HG02588 (cell line): Measurements from ENCODE around the gene REP15.
"Not testable (repeated sequence)": the region's sequence is repeated elsewhere in the genome, so short reads cannot be mapped to it uniquely, and the experiment has no call there.

ENCODE experiments used
- ATAC-seq: cut with Tn5 transposase; IDR thresholded peaks from one replicate; pipeline ENCODE4 v1.9.1; 2021; ENCODE audit warnings: mild to moderate bottlenecking, moderate library complexity; ENCODE audit not compliant: unreplicated experiment

The REP15 gene, protein sequence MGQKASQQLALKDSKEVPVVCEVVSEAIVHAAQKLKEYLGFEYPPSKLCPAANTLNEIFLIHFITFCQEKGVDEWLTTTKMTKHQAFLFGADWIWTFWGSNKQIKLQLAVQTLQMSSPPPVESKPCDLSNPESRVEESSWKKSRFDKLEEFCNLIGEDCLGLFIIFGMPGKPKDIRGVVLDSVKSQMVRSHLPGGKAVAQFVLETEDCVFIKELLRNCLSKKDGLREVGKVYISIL

DNA sequence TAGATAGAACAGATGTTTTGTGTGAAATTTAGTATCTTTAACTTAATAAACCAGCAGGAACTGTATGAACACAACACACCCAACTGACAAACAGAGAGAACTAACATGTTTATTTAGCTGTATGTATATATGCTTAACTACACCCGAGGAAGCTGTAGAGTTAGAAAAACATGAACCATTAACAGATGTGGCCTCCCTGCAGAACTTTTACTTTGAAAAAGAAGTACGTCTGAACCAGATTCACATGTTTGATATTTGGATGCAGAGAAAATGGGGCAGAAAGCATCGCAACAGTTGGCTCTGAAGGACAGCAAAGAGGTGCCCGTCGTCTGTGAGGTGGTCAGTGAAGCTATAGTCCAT is at the start of gene REP15:
Gene REP15, plus strand, starts transcription at position 155 of the 360 bp plus-strand sequence. Its CDS starts 116 bp downstream, at position 271.
- ATAC-seq, result no peak

DNA sequence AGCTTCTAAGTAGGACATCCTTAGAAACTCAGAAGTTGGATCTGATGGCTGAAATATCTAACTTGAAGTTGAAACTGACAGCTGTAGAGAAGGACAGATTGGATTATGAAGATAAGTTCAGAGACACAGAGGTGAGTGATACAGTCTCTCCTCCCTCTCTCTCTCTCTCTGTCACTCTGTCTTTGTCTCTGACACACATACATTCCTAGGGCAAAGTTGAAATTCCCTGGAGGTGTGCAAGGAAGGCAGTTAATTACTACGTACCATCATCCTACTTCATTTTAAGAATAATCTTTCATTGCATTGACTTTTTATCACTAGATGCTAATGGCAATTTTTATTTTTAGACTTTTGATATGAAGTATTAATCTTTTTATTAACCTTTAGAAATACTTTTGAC is 46.2 kb upstream of the REP15 start:
- ATAC-seq, result no peak

DNA sequence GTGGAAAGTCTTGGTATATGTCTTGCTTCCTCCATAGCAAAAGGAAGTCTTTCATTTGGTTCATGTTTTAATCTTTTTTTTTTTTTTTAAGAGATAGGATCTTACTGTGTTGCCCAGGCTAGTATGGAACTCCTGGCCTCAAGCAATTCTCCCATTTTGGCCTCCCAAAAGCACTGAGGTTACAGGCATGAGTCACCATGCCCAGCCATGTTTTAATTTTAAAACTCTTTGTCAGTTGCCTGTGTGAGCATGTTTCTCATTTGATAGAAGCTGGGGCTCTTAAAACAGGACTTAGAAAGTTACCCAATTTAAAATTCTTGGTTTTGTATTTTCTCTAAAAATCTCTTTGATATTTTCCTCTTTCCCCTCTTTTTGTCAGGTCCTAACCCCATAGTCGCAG is 45.0 kb upstream of the REP15 start:
- no peak for ATAC-seq

DNA sequence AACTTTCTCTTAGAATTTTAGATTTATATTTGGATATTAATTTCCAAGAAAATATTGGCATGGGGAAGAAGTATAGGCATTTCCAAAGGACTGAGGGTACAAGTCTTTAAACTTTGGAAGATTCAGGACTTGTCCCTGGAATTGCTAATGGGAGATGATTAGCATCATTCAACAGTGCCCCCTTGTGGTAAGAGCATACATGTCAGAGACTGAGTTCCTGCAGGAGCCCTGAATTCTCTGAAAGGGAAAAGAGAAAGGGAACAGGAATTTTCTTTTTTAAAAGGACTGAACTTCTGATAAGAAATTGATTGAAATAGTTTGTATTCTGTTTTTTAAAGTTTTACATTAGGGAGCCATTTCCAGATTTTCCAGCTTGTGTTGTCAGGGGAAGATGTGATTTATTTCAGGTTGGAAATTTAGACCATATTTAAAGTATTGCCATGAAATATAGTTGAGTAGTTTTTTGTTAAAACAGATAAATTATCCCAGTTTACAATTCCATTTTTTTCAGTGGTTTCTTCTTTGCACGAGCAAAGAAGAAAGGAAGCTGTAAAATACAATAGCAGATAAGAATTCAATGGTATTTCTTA is 44.0 kb upstream of the REP15 start:
- ATAC-seq, result no peak

DNA sequence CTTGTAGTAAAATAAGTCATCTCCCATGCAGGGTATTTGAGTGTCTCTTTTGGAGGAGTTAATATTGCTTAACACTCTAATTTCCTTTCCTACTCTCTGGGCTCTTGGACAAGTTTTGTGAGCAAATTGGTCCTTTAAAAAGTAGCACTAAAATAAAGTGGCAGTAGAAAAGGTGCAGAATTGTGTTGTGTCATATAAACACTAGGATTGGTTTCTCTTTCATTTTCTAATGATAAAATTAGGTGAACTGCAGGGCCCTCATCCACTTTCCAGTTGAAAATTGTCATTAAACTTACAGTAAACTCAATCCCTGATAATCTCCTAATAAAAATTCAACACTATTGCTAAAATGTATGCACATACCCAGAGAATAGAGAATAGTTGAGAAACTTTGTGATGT is 42.6 kb upstream of the REP15 start:
- no peak for ATAC-seq

DNA sequence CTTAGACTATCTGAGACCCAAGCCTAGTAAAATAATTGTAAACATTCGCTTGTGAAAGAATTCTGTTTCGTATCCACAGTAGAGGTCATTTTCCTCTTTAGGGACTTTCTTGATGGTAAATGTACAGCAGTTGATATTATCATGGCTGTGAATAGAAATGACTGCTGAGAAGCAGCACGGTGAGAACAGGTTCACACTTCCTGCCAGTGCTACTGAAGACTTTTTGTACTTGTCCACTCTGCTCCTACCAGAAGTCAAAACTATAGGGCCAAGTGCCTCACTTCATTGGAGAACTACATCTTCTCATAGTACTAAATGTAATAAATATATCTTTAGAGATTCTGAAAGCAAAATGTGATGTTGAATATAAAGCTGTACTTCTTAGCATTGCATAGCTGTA is 40.8 kb upstream of the REP15 start:
- not testable (repeated sequence) for ATAC-seq

DNA sequence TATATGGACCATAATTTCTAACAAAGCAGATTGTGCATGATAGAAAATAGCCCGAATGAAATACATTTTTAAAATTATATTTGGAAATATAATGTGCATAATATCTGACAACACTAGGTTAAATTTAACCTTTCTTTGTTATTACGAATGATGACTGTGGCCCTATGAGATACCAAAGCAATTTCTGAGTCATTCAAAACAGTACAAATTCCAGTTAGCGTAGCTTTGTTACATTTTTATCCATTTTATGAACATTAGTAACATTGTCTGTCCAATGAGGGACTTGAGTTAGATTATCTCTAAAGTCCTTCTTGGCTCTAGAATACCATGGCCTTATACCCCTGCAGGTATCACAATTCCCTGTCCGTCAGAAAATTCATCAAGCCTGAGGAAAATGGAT is 39.0 kb upstream of the REP15 start:
- no peak for ATAC-seq

DNA sequence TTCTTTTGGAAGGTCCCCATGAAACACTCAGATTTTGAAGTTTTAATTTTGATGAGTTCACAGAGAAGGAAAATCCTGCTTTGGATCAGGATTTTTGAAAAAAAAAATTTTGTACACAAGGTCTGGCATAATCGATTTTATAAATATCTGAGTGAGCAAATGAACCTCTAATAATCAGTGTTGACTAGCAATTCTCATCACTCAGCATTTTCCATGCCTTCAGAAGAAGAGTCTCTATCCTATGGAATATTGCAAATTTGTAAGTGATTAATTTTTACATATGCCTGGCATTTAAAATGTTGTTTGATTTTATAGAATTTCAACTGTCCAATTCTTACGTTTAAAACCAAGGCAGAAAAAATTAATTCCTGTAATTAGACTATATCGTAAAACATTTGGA is 30.5 kb upstream of the REP15 start:
- ATAC-seq, result no peak

DNA sequence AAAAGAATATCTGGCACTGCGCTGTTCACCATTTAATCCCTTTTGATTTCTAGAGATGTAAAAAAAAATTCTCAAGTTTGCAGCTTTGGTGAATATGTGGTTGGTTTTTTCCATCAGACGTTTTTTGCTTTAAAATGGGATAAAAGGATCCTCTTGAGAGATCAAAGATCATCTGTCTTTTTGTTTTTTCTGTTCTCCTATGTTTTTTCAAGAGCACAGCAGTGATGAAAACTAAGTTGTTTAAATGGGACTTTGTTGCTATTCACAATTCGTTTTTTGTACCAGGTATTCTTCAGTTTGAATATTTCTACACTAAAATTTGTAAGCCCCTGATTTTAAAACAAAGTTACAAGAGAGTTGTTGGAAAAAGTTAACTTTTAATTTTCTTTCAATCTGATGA is 29.7 kb upstream of the REP15 start:
- no peak for ATAC-seq

DNA sequence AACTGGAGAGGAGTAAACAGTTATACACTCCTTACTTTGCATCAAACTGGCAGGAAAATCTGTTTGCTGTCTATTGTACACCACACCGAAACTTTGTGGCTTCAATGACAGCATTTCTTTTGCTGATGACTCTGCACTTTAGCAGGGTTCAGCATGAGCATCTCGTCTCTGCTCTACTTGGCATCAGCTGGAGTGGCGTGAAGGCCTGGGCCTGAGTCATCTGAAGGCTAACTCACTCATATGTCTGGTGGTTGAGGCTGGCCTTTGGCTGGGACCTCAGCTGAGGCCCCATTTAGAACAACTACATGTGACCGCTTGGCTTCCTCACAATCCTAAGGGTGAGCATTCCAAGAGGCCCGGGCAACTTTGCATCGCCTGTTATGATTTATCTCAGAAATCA is 28.7 kb upstream of the REP15 start:
- ATAC-seq, result no peak

DNA sequence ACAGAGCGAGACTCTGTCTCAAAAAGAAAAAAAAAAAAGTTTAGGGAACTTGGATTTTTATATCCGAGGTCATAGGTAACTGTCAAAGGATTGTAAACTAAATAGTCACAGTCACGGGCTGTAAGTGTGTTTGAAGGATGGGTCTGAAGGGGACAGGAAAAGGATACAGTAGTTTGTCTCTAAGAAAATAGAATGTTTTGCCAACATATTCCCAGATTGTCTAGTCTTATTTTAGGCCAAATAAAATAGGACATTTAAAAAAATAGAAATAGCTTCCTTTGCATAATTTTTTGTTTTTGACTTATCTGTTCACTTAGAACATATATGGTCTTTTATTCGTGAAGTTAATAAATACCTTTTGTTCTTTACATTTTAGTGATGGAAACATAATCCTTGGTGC is 24.2 kb upstream of the REP15 start:
- ATAC-seq, result no peak

DNA sequence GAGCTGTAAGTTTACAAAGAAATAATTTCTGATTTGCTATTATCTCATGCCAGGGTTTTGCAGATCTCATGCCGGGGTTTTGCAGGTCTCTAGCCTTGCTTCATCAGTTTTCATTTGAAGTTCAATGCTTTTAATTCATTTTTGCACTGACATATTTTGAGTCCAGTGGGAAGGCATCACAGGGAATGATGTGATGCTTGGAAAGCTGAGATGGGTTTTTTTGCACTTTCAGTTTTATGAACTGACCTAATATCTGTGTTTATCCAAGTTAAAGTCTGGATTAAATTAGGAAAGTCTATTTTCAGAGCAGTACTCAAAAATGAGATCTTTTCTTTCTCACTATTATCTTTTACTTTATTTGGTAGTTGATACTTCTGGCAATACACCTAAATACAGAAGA is 23.6 kb upstream of the REP15 start:
- no peak for ATAC-seq

DNA sequence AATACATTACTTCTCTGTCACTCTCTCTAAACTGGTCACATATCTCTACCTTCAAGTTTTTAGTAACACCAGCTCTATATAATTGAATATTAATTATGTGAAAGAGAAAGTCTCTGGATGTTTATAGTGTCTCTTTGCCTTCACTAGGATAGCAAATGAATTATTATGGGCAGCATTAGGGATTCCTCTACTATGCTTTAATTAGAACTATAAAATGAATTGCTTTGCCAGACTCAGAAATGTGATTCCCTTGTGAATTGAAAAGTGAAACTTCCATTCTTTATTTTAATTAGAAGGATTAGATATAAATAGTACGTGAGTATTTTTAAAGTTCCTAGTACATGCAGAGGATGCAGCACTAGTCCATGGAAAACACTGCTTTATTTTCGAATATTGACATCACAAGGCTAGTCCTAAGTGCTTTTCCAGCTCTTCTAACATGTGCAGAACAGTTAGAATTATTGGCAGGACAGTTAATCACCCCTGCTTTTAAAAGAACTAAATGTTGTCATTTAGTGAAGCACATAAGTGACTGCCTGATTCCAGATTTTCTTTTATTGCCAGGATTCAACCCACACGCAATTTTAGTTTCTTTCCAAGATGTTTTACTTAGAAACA is 23.0 kb upstream of the REP15 start:
- ATAC-seq, result no peak

DNA sequence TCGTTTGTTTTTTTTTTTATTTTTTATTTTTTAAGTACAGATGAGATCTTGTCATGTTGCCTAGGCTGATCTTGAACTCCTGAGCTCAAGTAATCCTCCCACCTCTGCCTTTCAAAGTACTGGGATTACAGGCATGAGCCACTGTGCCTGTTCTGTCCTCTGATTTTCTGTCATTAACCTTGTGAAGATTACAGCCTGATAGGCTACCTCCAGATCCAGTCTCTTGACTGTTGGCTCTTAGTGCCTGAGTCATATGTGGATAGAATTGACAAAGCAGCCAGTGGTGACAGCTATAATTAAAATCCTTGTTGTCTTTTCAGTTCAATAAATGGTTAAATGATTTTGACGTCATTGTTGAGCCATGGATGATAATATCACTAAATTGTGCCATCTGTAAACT is 21.3 kb upstream of the REP15 start:
- ATAC-seq, result no peak

DNA sequence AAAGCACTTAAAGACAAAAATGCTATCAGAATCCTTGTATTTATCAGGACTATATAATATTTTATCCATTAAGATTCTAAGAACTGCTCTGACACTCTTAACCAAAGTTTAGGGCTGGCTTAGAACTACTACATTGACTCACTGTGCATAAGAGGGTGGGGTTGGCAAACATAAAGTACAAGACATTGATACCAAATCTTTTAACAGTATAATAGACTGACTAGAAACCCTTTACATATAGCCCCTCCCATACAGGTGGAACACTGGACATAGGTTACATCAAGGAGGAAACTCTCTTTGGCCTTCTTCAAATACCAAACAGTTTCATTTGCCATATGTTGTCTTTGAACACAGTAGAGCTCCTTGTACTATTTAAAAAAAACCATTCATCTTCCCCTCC is 15.6 kb upstream of the REP15 start:
- ATAC-seq, result no peak

DNA sequence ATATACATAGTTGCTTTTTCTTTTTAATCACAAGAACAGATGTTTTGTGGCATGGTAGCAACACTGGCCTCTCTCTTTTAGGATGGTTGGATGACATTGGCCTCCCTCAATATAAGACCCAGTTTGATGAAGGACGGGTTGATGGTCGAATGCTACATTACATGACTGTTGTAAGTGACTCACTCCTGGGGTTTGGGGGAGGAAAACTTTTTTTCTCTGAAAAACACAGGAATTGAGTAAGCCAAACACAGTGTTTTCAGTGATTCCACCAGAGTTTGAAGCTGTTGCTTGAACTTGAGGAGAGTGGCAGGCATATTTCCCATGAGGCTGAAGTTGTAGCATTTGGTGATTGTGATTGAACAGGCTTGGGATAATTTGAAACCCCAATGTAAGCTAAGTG is 13.7 kb upstream of the REP15 start:
- ATAC-seq, result no peak

DNA sequence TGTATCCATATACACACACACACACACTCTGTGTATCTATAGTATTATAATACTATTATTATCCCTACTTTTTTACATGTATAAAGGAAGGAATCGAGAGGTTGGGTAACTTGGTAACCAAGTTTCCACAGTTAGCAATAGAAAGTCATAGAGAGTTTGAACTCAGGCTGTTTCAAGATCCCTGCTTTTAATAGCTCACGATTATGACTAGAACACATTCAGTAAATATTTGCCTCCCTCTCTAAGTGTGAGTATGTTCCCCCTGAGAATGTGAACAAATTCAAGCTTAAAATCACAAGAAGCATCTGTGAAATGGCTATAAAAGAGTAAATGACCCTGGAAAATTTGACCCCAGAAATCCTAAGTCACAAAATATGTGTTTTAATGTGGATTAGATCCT is 11.0 kb upstream of the REP15 start:
- ATAC-seq, result no peak

DNA sequence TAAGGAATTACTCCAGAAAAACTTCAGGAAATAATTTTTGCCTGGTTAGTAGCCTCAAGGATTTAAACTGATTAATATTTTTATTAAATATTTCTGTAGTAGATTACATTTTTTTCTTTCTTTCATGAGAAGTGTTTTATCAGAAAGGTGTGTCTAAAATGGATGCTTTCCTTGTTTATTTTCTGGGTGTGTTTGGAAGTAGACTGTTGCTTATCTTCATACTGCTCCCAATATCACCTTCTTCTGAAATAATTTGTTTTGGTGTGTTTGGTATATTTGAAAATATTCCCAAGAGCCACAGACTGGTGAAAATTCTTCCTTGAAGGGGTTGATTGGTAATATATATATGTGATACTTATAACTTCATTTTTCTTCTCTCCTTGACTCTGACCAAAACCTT is 10.1 kb upstream of the REP15 start:
- no peak for ATAC-seq

DNA sequence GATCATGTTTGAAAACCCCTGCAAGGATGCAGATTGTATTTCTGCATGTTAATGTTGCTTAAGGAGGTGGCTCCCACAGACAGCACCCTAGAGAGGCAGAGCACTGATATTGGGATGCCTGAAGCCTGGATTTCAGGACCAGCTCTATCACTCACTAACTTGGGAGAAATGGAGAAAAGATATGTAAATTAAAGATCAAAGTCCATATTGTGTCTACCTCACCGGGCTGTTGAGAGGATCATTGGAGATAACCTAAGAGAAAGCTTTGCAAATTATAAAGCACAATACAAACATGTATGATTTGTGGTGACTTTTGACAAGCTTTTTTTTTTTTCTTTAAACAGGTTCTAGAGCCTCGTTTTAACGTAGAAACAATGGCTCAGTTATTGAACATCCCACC is 7.6 kb upstream of the REP15 start:
- no peak for ATAC-seq

DNA sequence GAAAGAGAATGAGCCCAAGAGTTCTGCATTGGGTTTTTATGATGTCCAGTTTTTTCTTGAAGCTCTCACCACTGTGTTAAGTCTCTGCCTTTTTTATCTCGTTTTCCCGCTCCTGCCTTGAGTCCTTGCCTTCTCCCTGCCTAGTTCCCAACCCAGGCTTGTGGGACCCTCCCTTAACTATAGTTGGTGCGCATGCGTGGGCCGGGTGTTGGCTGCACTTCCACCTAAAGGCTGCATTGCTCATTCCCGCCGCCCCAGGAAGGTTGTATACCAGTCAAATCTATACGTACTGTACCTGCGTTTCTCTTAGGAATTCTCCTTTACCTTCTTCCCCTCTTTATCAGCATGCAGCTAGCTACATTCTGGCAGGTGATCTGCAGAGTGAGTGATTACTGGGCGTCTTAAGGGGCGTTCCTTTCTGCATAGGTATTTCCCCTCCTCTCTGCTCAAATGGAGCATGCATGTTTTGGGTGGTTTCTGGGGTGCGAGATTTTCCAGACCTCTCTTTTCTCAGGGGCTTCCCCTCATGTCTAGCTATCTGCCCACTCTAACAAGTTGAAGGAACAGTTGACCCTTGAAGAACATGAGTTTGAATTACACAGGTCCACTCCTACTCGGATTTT is 6.6 kb upstream of the REP15 start:
- no peak for ATAC-seq

DNA sequence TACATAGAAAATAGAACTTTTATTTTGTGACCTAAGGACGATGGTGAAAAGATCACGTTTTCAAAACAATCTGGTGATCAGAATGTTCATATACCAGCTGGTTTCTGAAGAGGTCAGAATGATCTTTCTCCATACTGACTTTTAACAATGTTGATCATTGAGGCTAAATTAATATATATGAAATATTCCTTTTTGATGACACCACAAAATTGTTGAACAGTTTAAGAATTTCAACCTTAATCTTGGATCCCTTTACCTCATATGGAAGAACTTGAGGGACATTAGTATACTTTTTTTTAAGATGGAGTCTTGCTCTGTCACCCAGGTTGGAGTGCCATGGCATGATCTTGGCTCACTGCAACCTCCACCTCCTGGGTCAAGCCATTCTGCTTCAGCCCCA is 2.8 kb upstream of the REP15 start:
- ATAC-seq, result no peak

DNA sequence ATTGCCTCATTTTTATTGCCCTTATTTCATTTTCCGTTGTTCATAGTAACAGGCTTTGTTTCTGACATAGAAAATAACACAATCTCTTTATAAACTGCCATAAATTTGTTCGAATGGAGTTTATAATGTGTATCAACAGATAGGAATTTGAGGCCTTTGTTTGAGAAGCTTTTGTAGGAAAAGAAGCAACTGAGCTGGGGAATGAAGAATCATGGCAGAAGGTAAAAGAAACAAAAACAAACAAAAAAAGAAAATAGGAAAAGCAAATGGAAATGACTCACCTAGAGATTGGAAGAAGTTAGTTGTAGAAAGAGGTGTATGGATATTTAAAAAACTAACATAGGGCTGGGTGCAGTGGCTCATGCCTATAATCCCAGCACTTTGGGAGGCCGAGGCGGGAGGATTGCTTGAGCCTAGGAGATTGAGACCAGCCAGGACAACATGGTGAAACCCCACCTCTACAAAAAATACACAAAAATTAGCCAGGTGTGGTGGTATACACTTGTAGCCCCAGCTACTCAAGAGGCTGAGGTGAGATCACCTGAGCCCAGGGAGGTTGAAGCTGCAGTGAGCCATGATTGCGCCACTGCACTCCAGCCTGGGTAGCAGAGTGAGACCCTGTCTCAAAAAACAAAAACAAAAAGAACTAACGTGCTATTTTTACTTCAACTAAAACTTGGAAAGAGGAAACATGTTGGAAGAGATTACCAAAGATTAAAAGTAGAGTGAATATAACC is 523 bp upstream of the REP15 start:
- ATAC-seq, result no peak
